NCI-H446 (cell line): ENCODE measurements around the gene ALOX12.
"Not testable (repeated sequence)": the region's sequence is repeated elsewhere in the genome, so short reads cannot be mapped to it uniquely, and the experiment has no call there.

Experiments used
- DNase-seq, 2 experiments: peaks; one replicate each; lab custom pipeline; 2025; lab: John Stamatoyannopoulos, UW

Gene ALOX12

GRCh38 chr17:7046127-7046724 lies 50.4 kb downstream of the ALOX12 start:
- no peak for DNase-seq

- not testable (repeated sequence) for DNase-seq
Observed at GRCh38 chr17:7046725-7047397, 51.0 kb downstream of the ALOX12 start.

- DNase-seq = no peak
Observed at GRCh38 chr17:7047566-7047965, 51.7 kb downstream of the ALOX12 start.

GRCh38 chr17:7048968-7049367 lies 53.1 kb downstream of the ALOX12 start:
- no peak for DNase-seq

- not testable (repeated sequence) for DNase-seq
Observed at GRCh38 chr17:7050583-7050982, 54.7 kb downstream of the ALOX12 start.

- no peak for DNase-seq
Observed at GRCh38 chr17:7056386-7056785, 60.5 kb downstream of the ALOX12 start.

- no peak for DNase-seq
Observed at GRCh38 chr17:7058831-7059447, 63.1 kb downstream of the ALOX12 start.
